Lower lobe of right lung (tissue), 2 donors: ENCODE results near the gene LMLN. TPM values are rescaled to one million over a fixed set of nuclear protein-coding genes. Genes with fewer than 3 reads are reported as not detected.
A peak's percentile ranks its signal among the peaks of the same experiment; 100 is the strongest.

ENCODE experiments used
- ATAC-seq, 2 donors: fragments of 200-7000 bp; cut with Tn5 transposase; one replicate each; pipeline ENCODE4 v1.9.1; 2020 to 2022; ENCODE audit warnings: mild to moderate bottlenecking in 2 of 2, moderate library complexity in 2 of 2
- DNase-seq: peaks from one replicate; pipeline ENCODE4 v3.0.0-alpha.2; 2020
- H3K27ac ChIP-seq: fragments of 200-600 bp; one replicate; pipeline ENCODE4 v1.8.0; 2022
- H3K27me3 ChIP-seq: fragments of 200-600 bp; one replicate; pipeline ENCODE4 v1.8.0; 2022; ENCODE audit warnings: low read depth
- H3K36me3 ChIP-seq: fragments of 200-600 bp; one replicate; pipeline ENCODE4 v1.8.0; 2022; ENCODE audit warnings: mild to moderate bottlenecking
- H3K4me1 ChIP-seq: fragments of 200-600 bp; one replicate; pipeline ENCODE4 v1.8.0; 2022
- H3K4me3 ChIP-seq: fragments of 200-600 bp; one replicate; pipeline ENCODE4 v1.8.0; 2022; ENCODE audit warnings: mild to moderate bottlenecking
- H3K9me3 ChIP-seq: fragments of 200-600 bp; one replicate; pipeline ENCODE4 v1.8.0; 2022
- CTCF ChIP-seq: fragments of 200-600 bp; IDR thresholded peaks from one replicate; pipeline ENCODE4 v1.8.0; 2022; ENCODE audit warnings: antibody characterized with exemption, mild to moderate bottlenecking
- intact Hi-C: fragments of 100-400 bp; cut with DNase I; formaldehyde crosslinking; loops from one replicate; pipeline ENCODE4 v1.11.0; 2022
- total RNA-seq: library from RNA; stranded (reverse); fragmentation: NEBNext Ultra II Directional; extraction: Animal tissue kit (Norgen Biotek cat#: 25700); gene quantifications from one replicate; pipeline ENCODE4 v1.2.1, GENCODE V29; 2021
- donor health status: DM: no; HTN: yes; CAD: no; lungs with severe emphysema.

The LMLN gene
- total RNA-seq, 1 donor from 2014 or later = 12.3 TPM

GRCh38 chr3:197949778-197950676 is 10.0 kb upstream of the LMLN start, which contains the start of gene RPL35A:
RPL35A (plus strand) TSS chr3:197950190; CDS start chr3:197950968, 778 bp downstream.
- ATAC-seq = peak; percentile 95 to 97
- intact Hi-C loops = no loop called here

GRCh38 chr3:197950677-197951061 is 9.3 kb upstream of the LMLN start:
- H3K27ac ChIP-seq = peak overlapping the region; percentile 94
- no peaks in the 10 kb centered on the region for H3K27me3 ChIP-seq
- DNase-seq (no peak), ATAC-seq (no peak)
- no peak for TF ChIP-seq CTCF
- H3K9me3 ChIP-seq = no peaks in the 10 kb centered on the region
- peaks cover 50% of the 10 kb centered on the region for H3K36me3 ChIP-seq
- H3K4me3 ChIP-seq = peak overlapping the region; percentile 87
- peaks cover 40% of the 10 kb centered on the region for H3K4me1 ChIP-seq
- intact Hi-C loops = no loop called here

More at GRCh38 chr3:197949778-197950676, 10.0 kb upstream of the LMLN start, which contains the start of gene RPL35A:
- Histone ChIP-seq H3K4me3 (peak within 1 kb of the TSS; percentile 87), H3K9me3 (no peaks in the 10 kb centered on the region), H3K4me1 (peaks cover 40% of the 10 kb centered on the region), H3K27ac (peak within 1 kb of the TSS; percentile 94), H3K36me3 (peaks cover 44% of the 10 kb centered on the region), H3K27me3 (no peaks in the 10 kb centered on the region)
- no peak for TF ChIP-seq CTCF
- peak; percentile 92 for DNase-seq

- Histone ChIP-seq H3K9me3 (no peaks in the 10 kb centered on the region), H3K4me3 (peak overlapping the region; percentile 87), H3K36me3 (peaks cover 58% of the 10 kb centered on the region), H3K4me1 (peaks cover 40% of the 10 kb centered on the region), H3K27ac (peak overlapping the region; percentile 94), H3K27me3 (no peaks in the 10 kb centered on the region)
- intact Hi-C loops = no loop called here
- no peak for TF ChIP-seq CTCF
- DNase-seq (no peak), ATAC-seq (no peak)
Measured at GRCh38 chr3:197951392-197951990, 8.5 kb upstream of the LMLN start.

- no peak for TF ChIP-seq CTCF
- peaks cover 47% of the 10 kb centered on the region for H3K4me1 ChIP-seq
- no peak for ATAC-seq
Measured at GRCh38 chr3:197952440-197952839, 7.6 kb upstream of the LMLN start.

GRCh38 chr3:197953325-197953724 is 6.7 kb upstream of the LMLN start:
- no peak overlapping the region for H3K4me3 ChIP-seq
- H3K9me3 ChIP-seq = no peaks in the 10 kb centered on the region
- no peaks in the 10 kb centered on the region for H3K27me3 ChIP-seq
- peaks cover 65% of the 10 kb centered on the region for H3K36me3 ChIP-seq
- intact Hi-C loops = no loop called here
- ATAC-seq (no peak), DNase-seq (no peak)
- no peak for TF ChIP-seq CTCF
- no peak overlapping the region for H3K27ac ChIP-seq
- H3K4me1 ChIP-seq = peaks cover 56% of the 10 kb centered on the region

More at GRCh38 chr3:197952440-197952839, 7.6 kb upstream of the LMLN start:
- DNase-seq = no peak
- Histone ChIP-seq H3K36me3 (peaks cover 65% of the 10 kb centered on the region), H3K27me3 (no peaks in the 10 kb centered on the region), H3K4me3 (no peak overlapping the region), H3K27ac (no peak overlapping the region), H3K9me3 (no peaks in the 10 kb centered on the region)
- intact Hi-C loops = no loop called here
